K562 (cell line): ENCODE measurements around the gene SCN5A.

Experiments used
- CTCF ChIP-seq, 3 experiments: IDR thresholded peaks in 2 of 3; conservative IDR thresholded peaks in 1 of 3; 2 replicates each; pipeline ENCODE4 v1.5.1; 2011 to 2012; ENCODE audit warnings: low read length in 3 of 3, mild to moderate bottlenecking in 3 of 3, control low read depth in 2 of 3, improper control_type of control experiment in 1 of 3, inconsistent platforms in 1 of 3, low read depth in 1 of 3, mixed read lengths in 1 of 3, moderate library complexity in 1 of 3; ENCODE audit not compliant: insufficient read depth in 2 of 3
- GMEB1 ChIP-seq: fragments of 250-450 bp; sonication (Bioruptor Pico); IDR thresholded peaks from 2 replicates; pipeline ENCODE4 v1.4.0; 2020; ENCODE audit warnings: mild to moderate bottlenecking
- NFRKB ChIP-seq: fragments of 450-650 bp; IDR thresholded peaks from 2 replicates; pipeline ENCODE4 v1.6.1; 2016; ENCODE audit warnings: low read depth
- SNRNP70 ChIP-seq: fragments of 200-400 bp; formaldehyde crosslinking; optimal IDR thresholded peaks from 2 replicates; pipeline ENCODE3; 2017; ENCODE audit warnings: low read depth, low read length

- TF ChIP-seq GMEB1 = no peak
- TF ChIP-seq CTCF (IDR thresholded peaks at IDR 0.05 in 2 of 3, conservative IDR thresholded peaks at IDR 0.05 in 1 of 3; ENCODE audit: insufficient read depth in 2 of 3, low read depth in 1 of 3, low read length in 3 of 3) = no peak
- TF ChIP-seq SNRNP70 = no peak
- TF ChIP-seq NFRKB = no peak
These were observed 85.6 kb downstream of the SCN5A start for GRCh38 chr3:38563886-38564270.
